Panc1 (cell line): ENCODE data around the gene MED13L. TPM values are rescaled to one million over a fixed set of nuclear protein-coding genes. Genes with fewer than 3 reads are reported as not detected.

Experiments
- ATAC-seq: fragments of 200-7000 bp; cut with Tn5 transposase; 2 replicates; pipeline ENCODE4 v1.9.1; 2020; ENCODE audit warnings: mild to moderate bottlenecking, moderate library complexity
- BruUV-seq: library from RNA; stranded (reverse); fragments of 400-500 nt; replicated peaks from 2 replicates; lab custom pipeline; 2021; lab: Mats Ljungman, UMichigan
- CTCF ChIA-PET: fragments of 300-600 bp; sonication (Branson Sonifier 250); formaldehyde crosslinking; loops from one replicate; lab custom pipeline; 2022; ENCODE audit warnings: antibody characterized with exemption; lab: Charles Lee
- POLR2A ChIA-PET: fragments of 300-600 bp; sonication (Branson Sonifier 250); formaldehyde crosslinking; loops from one replicate; lab custom pipeline; 2022; ENCODE audit warnings: antibody characterized with exemption; lab: Charles Lee
- DNase-seq: peaks from one replicate; pipeline ENCODE4 v3.0.0-alpha.2; 2010; ENCODE audit warnings: low read depth, low spot score
- H3K27ac ChIP-seq: 2 replicates; pipeline ENCODE4 v1.5.1; 2011; ENCODE audit warnings: mild to moderate bottlenecking, low read length, inconsistent platforms
- H3K27me3 ChIP-seq: fragments of 200-500 bp; sonication (Bioruptor generic); 2 replicates; pipeline ENCODE4 v1.6.0; 2014; ENCODE audit warnings: low read length, inconsistent platforms; ENCODE audit not compliant: control insufficient read depth, insufficient read depth
- H3K36me3 ChIP-seq: fragments of 200-500 bp; sonication (Bioruptor generic); 2 replicates; pipeline ENCODE4 v1.5.1; 2014; ENCODE audit warnings: inconsistent platforms, mild to moderate bottlenecking, low read length, moderate library complexity; ENCODE audit not compliant: control insufficient read depth, insufficient read depth
- H3K4me1 ChIP-seq: 2 replicates; pipeline ENCODE4 v1.5.1; 2011; ENCODE audit warnings: inconsistent platforms, mild to moderate bottlenecking, low read length, moderate library complexity; ENCODE audit not compliant: control insufficient read depth, insufficient read depth
- H3K4me3 ChIP-seq, 2 experiments: 2 replicates each; pipeline ENCODE4 v1.5.1; 2011 to 2012; ENCODE audit warnings: low read depth in 2 of 2, low read length in 2 of 2, mild to moderate bottlenecking in 2 of 2, inconsistent platforms in 1 of 2, moderate library complexity in 1 of 2
- H3K9me3 ChIP-seq: fragments of 200-500 bp; sonication (Bioruptor generic); 2 replicates; pipeline ENCODE4 v1.5.1; 2014; ENCODE audit warnings: low read depth, mild to moderate bottlenecking, inconsistent platforms, low read length, moderate library complexity; ENCODE audit not compliant: control insufficient read depth, insufficient read depth
- POLR2AphosphoS5 ChIP-seq: IDR thresholded peaks from 2 replicates; pipeline ENCODE4 v1.6.1; 2012; ENCODE audit warnings: mild to moderate bottlenecking, low read depth, low read length, moderate library complexity
- SIN3A ChIP-seq: IDR thresholded peaks from 2 replicates; pipeline ENCODE4 v1.6.1; 2012; ENCODE audit warnings: low read depth, mild to moderate bottlenecking, low read length, moderate library complexity, borderline replicate concordance; ENCODE audit not compliant: insufficient read depth
- TCF7L2 ChIP-seq: IDR thresholded peaks from 2 replicates; pipeline ENCODE4 v1.6.1; 2011; ENCODE audit warnings: mild to moderate bottlenecking, low read depth, low read length, inconsistent platforms
- in situ Hi-C: cut with HindIII; loops from 2 replicates; pipeline ENCODE4 v1.10.0; 2016; ENCODE audit warnings: low sequenced_read_pairs, low pct_unique_long_range_greater_than_20kb
- intact Hi-C: fragments of 100-400 bp; cut with micrococcal nuclease; formaldehyde crosslinking; loops from one replicate; pipeline ENCODE4 v1.10.0; 2022; ENCODE audit not compliant: unreplicated experiment
- total RNA-seq: library from RNA; stranded (reverse); gene quantifications from one replicate; pipeline ENCODE4 v1.2.1, GENCODE V29; 2021; ENCODE audit not compliant: unreplicated experiment
- TF ChIP-seq, protein P1 (sequence below), 2 experiments: IDR thresholded peaks; 2 replicates each; pipeline ENCODE4 v1.6.1; 2011 to 2012; ENCODE audit warnings: low read depth in 2 of 2, control low read depth in 1 of 2, low read length in 1 of 2, mild to moderate bottlenecking in 1 of 2, moderate library complexity in 1 of 2; ENCODE audit not compliant: insufficient read depth in 1 of 2
- TF ChIP-seq, protein P2 (sequence below): fragments of 450-650 bp; IDR thresholded peaks from 2 replicates; pipeline ENCODE4 v1.5.1; 2017; ENCODE audit warnings: mild to moderate bottlenecking

Gene MED13L
- total RNA-seq, 1 experiment from 2014 or later: 170 TPM

DNA sequence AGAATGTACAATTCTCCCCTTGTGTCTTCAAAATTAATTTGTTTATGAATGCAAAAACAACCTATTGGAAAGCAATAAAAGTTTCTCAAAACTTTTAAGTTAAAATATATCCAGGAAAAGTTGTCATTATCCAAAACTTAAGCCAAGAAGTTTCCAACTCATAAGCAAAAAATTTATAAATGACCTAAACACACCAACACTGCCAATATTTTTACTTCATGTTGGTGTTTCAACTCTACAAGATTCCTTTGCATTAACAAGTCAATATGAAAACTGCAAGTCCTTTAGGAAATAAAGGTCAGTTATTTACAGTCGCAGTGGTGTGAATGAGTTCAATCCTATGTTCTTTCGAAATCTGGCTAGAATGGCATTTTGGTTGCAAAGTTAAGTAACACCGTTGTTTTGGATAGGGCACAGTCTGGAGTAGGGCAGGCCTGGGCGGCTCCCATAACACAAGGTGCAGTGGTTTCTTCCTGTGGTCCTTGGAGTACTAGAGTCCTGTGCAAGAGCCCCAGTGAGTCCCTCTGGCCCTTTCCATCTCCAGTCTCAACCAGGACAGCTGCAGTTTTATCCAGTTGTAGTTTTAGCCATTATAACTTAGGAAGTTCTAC is 151.4 kb downstream of the MED13L start:
- POLR2A ChIA-PET: no interaction called here
- H3K4me1 ChIP-seq: peaks cover 80% of the 10 kb centered on the region
- CTCF ChIA-PET: no interaction called here

DNA sequence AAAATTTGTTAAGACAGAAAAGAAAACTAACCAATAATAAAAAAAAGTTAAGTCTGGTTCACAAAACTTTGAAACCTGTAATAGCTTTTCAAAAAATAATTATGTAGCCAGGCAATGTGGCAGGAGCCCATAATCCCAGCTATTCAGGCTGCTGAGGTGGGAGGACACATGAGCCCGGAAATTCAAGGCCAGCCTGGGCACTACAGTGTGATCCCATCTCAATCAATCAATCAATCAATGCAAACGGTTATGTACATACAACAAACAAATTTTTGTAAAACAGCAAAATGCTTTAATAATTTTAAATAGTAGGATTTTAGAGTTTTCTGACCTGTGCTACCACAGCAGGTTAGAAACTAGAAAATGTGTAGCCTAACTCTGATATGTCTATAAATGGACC is 152.4 kb downstream of the MED13L start:
- peaks cover 81% of the 10 kb centered on the region for H3K4me1 ChIP-seq
- H3K36me3 ChIP-seq: no peaks in the 10 kb centered on the region
- DNase-seq (no peak), ATAC-seq (no peak)
- H3K4me3 ChIP-seq: no peak overlapping the region
- ChIA-PET POLR2A (no interaction called here), CTCF (no interaction called here)
- intact Hi-C loops: no loop called here
- peak overlapping the region; percentile 55; the same call in 1 of the 2 replicates for H3K27ac ChIP-seq
- in situ Hi-C loops: no loop called here
- H3K9me3 ChIP-seq: no peaks in the 10 kb centered on the region
- H3K27me3 ChIP-seq: no peaks in the 10 kb centered on the region
- no TSS peak for BruUV-seq
- TF ChIP-seq SIN3A: no peak
- TF ChIP-seq, protein P1, sequence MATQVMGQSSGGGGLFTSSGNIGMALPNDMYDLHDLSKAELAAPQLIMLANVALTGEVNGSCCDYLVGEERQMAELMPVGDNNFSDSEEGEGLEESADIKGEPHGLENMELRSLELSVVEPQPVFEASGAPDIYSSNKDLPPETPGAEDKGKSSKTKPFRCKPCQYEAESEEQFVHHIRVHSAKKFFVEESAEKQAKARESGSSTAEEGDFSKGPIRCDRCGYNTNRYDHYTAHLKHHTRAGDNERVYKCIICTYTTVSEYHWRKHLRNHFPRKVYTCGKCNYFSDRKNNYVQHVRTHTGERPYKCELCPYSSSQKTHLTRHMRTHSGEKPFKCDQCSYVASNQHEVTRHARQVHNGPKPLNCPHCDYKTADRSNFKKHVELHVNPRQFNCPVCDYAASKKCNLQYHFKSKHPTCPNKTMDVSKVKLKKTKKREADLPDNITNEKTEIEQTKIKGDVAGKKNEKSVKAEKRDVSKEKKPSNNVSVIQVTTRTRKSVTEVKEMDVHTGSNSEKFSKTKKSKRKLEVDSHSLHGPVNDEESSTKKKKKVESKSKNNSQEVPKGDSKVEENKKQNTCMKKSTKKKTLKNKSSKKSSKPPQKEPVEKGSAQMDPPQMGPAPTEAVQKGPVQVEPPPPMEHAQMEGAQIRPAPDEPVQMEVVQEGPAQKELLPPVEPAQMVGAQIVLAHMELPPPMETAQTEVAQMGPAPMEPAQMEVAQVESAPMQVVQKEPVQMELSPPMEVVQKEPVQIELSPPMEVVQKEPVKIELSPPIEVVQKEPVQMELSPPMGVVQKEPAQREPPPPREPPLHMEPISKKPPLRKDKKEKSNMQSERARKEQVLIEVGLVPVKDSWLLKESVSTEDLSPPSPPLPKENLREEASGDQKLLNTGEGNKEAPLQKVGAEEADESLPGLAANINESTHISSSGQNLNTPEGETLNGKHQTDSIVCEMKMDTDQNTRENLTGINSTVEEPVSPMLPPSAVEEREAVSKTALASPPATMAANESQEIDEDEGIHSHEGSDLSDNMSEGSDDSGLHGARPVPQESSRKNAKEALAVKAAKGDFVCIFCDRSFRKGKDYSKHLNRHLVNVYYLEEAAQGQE (IDR thresholded peaks at IDR 0.05; ENCODE audit: insufficient read depth in 1 of 2, low read depth in 2 of 2, low read length in 1 of 2): no peak
- TF ChIP-seq POLR2AphosphoS5: no peak
- TF ChIP-seq, protein P2, sequence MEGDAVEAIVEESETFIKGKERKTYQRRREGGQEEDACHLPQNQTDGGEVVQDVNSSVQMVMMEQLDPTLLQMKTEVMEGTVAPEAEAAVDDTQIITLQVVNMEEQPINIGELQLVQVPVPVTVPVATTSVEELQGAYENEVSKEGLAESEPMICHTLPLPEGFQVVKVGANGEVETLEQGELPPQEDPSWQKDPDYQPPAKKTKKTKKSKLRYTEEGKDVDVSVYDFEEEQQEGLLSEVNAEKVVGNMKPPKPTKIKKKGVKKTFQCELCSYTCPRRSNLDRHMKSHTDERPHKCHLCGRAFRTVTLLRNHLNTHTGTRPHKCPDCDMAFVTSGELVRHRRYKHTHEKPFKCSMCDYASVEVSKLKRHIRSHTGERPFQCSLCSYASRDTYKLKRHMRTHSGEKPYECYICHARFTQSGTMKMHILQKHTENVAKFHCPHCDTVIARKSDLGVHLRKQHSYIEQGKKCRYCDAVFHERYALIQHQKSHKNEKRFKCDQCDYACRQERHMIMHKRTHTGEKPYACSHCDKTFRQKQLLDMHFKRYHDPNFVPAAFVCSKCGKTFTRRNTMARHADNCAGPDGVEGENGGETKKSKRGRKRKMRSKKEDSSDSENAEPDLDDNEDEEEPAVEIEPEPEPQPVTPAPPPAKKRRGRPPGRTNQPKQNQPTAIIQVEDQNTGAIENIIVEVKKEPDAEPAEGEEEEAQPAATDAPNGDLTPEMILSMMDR: no peak
- TF ChIP-seq TCF7L2: no peak

More for the DNA sequence above, 151.4 kb downstream of the MED13L start:
- H3K9me3 ChIP-seq: no peaks in the 10 kb centered on the region
- H3K4me3 ChIP-seq: no peak overlapping the region
- ATAC-seq (no peak), DNase-seq (no peak)
- TF ChIP-seq SIN3A (no peak), POLR2AphosphoS5 (no peak), TCF7L2 (no peak)
- TF ChIP-seq, protein P1 (IDR thresholded peaks at IDR 0.05; ENCODE audit: insufficient read depth in 1 of 2, low read depth in 2 of 2, low read length in 1 of 2): no peak
- TF ChIP-seq, protein P2: no peak
- no TSS peak for BruUV-seq
- H3K27me3 ChIP-seq: no peaks in the 10 kb centered on the region
- H3K27ac ChIP-seq: peak overlapping the region; percentile 11; the same call in 1 of the 2 replicates
- intact Hi-C loops: no loop called here
- no peaks in the 10 kb centered on the region for H3K36me3 ChIP-seq
- in situ Hi-C loops: no loop called here
